ENCODE data around the gene DAP. TPM values are rescaled to one million over a fixed set of nuclear protein-coding genes. Genes with fewer than 3 reads are reported as not detected.

Gene DAP
- total and polyA plus RNA-seq, 2 donors (not counting 1 experiment from before 2014, with no cell fraction given): 56.6 to 158 TPM

- no peak overlapping the region for H3K27ac ChIP-seq (ENCODE audit: insufficient read depth, low read length)
- no peak for DNase-seq (ENCODE audit: low read depth in 2 of 2)
- H3K27me3 ChIP-seq (ENCODE audit: control insufficient read depth, insufficient read depth, low read length): no peaks in the 10 kb centered on the region
- H2AFZ ChIP-seq (ENCODE audit: low read length): no peak overlapping the region
- no peak overlapping the region for H3K9ac ChIP-seq (ENCODE audit: insufficient read depth, low read length)
- TF ChIP-seq CTCF (conservative IDR thresholded peaks at IDR 0.05 in 1 of 2, IDR thresholded peaks at IDR 0.05 in 1 of 2; ENCODE audit: low read depth in 1 of 2, low read length in 2 of 2) (no peak), EZH2 (IDR thresholded peaks at IDR 0.05; ENCODE audit: low read length, missing control alignments) (no peak)
- no peaks in the 10 kb centered on the region for H3K9me3 ChIP-seq (ENCODE audit: control insufficient read depth, insufficient read depth, low read depth, low read length)
- H3K79me2 ChIP-seq (ENCODE audit: control insufficient read depth, insufficient read depth, low read length): peaks cover 21% of the 10 kb centered on the region
- H3K4me1 ChIP-seq (ENCODE audit: control insufficient read depth, extremely low read depth, insufficient read depth, low read length): peaks cover 21% of the 10 kb centered on the region
- H3K36me3 ChIP-seq (ENCODE audit: control insufficient read depth, insufficient read depth, low read length): no peaks in the 10 kb centered on the region
- H4K20me1 ChIP-seq (ENCODE audit: control insufficient read depth, extremely low read depth, insufficient read depth, low read length): no peaks in the 10 kb centered on the region
- no peak overlapping the region for H3K4me2 ChIP-seq (ENCODE audit: extremely low read depth, insufficient read depth, low read length)
- H3K4me3 ChIP-seq (replicated peaks in 1 of 4; ENCODE audit: control extremely low read depth in 1 of 4, insufficient read depth in 1 of 4, low read depth in 3 of 4, low read length in 4 of 4): no peak overlapping the region
Observed at GRCh38 chr5:10700516-10700915, 60.5 kb downstream of the DAP start.

GRCh38 chr5:10699987-10700386, 61.0 kb downstream of the DAP start:
- H3K79me2 ChIP-seq (ENCODE audit: control insufficient read depth, insufficient read depth, low read length): peaks cover 21% of the 10 kb centered on the region
- H3K27me3 ChIP-seq (ENCODE audit: control insufficient read depth, insufficient read depth, low read length): no peaks in the 10 kb centered on the region
- H3K9ac ChIP-seq (ENCODE audit: insufficient read depth, low read length): no peak overlapping the region
- no peaks in the 10 kb centered on the region for H3K36me3 ChIP-seq (ENCODE audit: control insufficient read depth, insufficient read depth, low read length)
- no peak overlapping the region for H2AFZ ChIP-seq (ENCODE audit: low read length)
- DNase-seq (ENCODE audit: low read depth in 2 of 2): no peak
- no peak overlapping the region for H3K4me3 ChIP-seq (replicated peaks in 1 of 4; ENCODE audit: control extremely low read depth in 1 of 4, insufficient read depth in 1 of 4, low read depth in 3 of 4, low read length in 4 of 4)
- H3K4me1 ChIP-seq (ENCODE audit: control insufficient read depth, extremely low read depth, insufficient read depth, low read length): peaks cover 21% of the 10 kb centered on the region
- TF ChIP-seq CTCF (conservative IDR thresholded peaks at IDR 0.05 in 1 of 2, IDR thresholded peaks at IDR 0.05 in 1 of 2; ENCODE audit: low read depth in 1 of 2, low read length in 2 of 2) (no peak), EZH2 (IDR thresholded peaks at IDR 0.05; ENCODE audit: low read length, missing control alignments) (no peak)
- H3K27ac ChIP-seq (ENCODE audit: insufficient read depth, low read length): no peak overlapping the region
- no peak overlapping the region for H3K4me2 ChIP-seq (ENCODE audit: extremely low read depth, insufficient read depth, low read length)
- no peaks in the 10 kb centered on the region for H4K20me1 ChIP-seq (ENCODE audit: control insufficient read depth, extremely low read depth, insufficient read depth, low read length)
- H3K9me3 ChIP-seq (ENCODE audit: control insufficient read depth, insufficient read depth, low read depth, low read length): no peaks in the 10 kb centered on the region

- Histone ChIP-seq H3K27ac (ENCODE audit: insufficient read depth, low read length) (no peak overlapping the region), H3K4me1 (ENCODE audit: control insufficient read depth, extremely low read depth, insufficient read depth, low read length) (peaks cover 18% of the 10 kb centered on the region), H3K9me3 (ENCODE audit: control insufficient read depth, insufficient read depth, low read depth, low read length) (no peaks in the 10 kb centered on the region), H3K27me3 (ENCODE audit: control insufficient read depth, insufficient read depth, low read length) (no peaks in the 10 kb centered on the region), H3K79me2 (ENCODE audit: control insufficient read depth, insufficient read depth, low read length) (peaks cover 21% of the 10 kb centered on the region), H3K4me2 (ENCODE audit: extremely low read depth, insufficient read depth, low read length) (no peak overlapping the region), H2AFZ (ENCODE audit: low read length) (no peak overlapping the region), H3K36me3 (ENCODE audit: control insufficient read depth, insufficient read depth, low read length) (no peaks in the 10 kb centered on the region), H3K9ac (ENCODE audit: insufficient read depth, low read length) (no peak overlapping the region), H3K4me3 (replicated peaks in 1 of 4; ENCODE audit: control extremely low read depth in 1 of 4, insufficient read depth in 1 of 4, low read depth in 3 of 4, low read length in 4 of 4) (no peak overlapping the region), H4K20me1 (ENCODE audit: control insufficient read depth, extremely low read depth, insufficient read depth, low read length) (no peaks in the 10 kb centered on the region)
- no peak for TF ChIP-seq CTCF (conservative IDR thresholded peaks at IDR 0.05 in 1 of 2, IDR thresholded peaks at IDR 0.05 in 1 of 2; ENCODE audit: low read depth in 1 of 2, low read length in 2 of 2)
- no peak for TF ChIP-seq EZH2 (IDR thresholded peaks at IDR 0.05; ENCODE audit: low read length, missing control alignments)
- DNase-seq (ENCODE audit: low read depth in 2 of 2): peak in 1 of 2 donors; percentile 13
Observed at GRCh38 chr5:10699281-10699874, 61.7 kb downstream of the DAP start.

Data from fibroblast of lung (primary cell).